HL-60/S4 (cell line): ENCODE measurements around the gene LUZP1.
"Not testable (repeated sequence)": the region's sequence is repeated elsewhere in the genome, so short reads cannot be mapped to it uniquely, and the experiment has no call there.

Source experiments
- in situ Hi-C: fragments of 300-500 bp; cut with MboI; formaldehyde crosslinking; loops from 2 replicates; pipeline ENCODE4 v1.14.3; 2022; ENCODE audit warnings: low sequenced_read_pairs

LUZP1 gene

GRCh38 chr1:23168445-23169194 lies at the start of gene LUZP1:
TSS of gene LUZP1 (minus strand) at chr1:23168856.
- in situ Hi-C loops = no loop called here

- in situ Hi-C loops = no loop called here
Measured at GRCh38 chr1:23217421-23218115, 48.9 kb upstream of the LUZP1 start, which contains the start of gene HTR1D. TSS of gene HTR1D (minus strand) at chr1:23217502. CDS start at chr1:23194219, 23,283 bp downstream.

GRCh38 chr1:23216771-23217420 lies 48.2 kb upstream of the LUZP1 start:
- in situ Hi-C loops = no loop called here

- in situ Hi-C loops = no loop called here
Measured at GRCh38 chr1:23215751-23216449, 47.2 kb upstream of the LUZP1 start.

- in situ Hi-C loops = no loop called here
Measured at GRCh38 chr1:23215291-23215690, 46.6 kb upstream of the LUZP1 start.

GRCh38 chr1:23214640-23215039 lies 46.0 kb upstream of the LUZP1 start:
- in situ Hi-C loops = no loop called here

GRCh38 chr1:23211955-23212354 lies 43.3 kb upstream of the LUZP1 start:
- in situ Hi-C loops = no loop called here

GRCh38 chr1:23210963-23211362 lies 42.3 kb upstream of the LUZP1 start:
- in situ Hi-C loops = no loop called here

- in situ Hi-C loops = no loop called here
Measured at GRCh38 chr1:23210351-23210785, 41.7 kb upstream of the LUZP1 start.

- in situ Hi-C loops = no loop called here
Measured at GRCh38 chr1:23209770-23210169, 41.1 kb upstream of the LUZP1 start.

- in situ Hi-C loops = no loop called here
Measured at GRCh38 chr1:23208527-23208926, 39.9 kb upstream of the LUZP1 start.

GRCh38 chr1:23207733-23208132 lies 39.1 kb upstream of the LUZP1 start:
- in situ Hi-C loops = not testable (repeated sequence)

GRCh38 chr1:23202263-23202749 lies 33.6 kb upstream of the LUZP1 start:
- in situ Hi-C loops = no loop called here

GRCh38 chr1:23200883-23201282 lies 32.2 kb upstream of the LUZP1 start:
- in situ Hi-C loops = no loop called here

- in situ Hi-C loops = no loop called here
Measured at GRCh38 chr1:23198373-23198772, 29.7 kb upstream of the LUZP1 start.

- in situ Hi-C loops = no loop called here
Measured at GRCh38 chr1:23196627-23197328, 28.1 kb upstream of the LUZP1 start.

GRCh38 chr1:23194119-23194984 lies 25.7 kb upstream of the LUZP1 start:
- in situ Hi-C loops = no loop called here

- in situ Hi-C loops = no loop called here
Measured at GRCh38 chr1:23193391-23194118, 24.9 kb upstream of the LUZP1 start.

- in situ Hi-C loops = no loop called here
Measured at GRCh38 chr1:23191199-23191598, 22.5 kb upstream of the LUZP1 start.
